Nephron progenitor cell (in vitro differentiated cells): ENCODE measurements around the gene FUBP3.

Source experiments
- DNase-seq: peaks from one replicate; pipeline ENCODE4 v3.0.0; 2021
- H3K27ac Mint-ChIP-seq: 2 replicates; pipeline ENCODE4 v1.8.0; 2021; ENCODE audit warnings: mild to moderate bottlenecking, moderate library complexity, mixed read lengths
- H3K27me3 Mint-ChIP-seq: 2 replicates; pipeline ENCODE4 v1.8.0; 2021; ENCODE audit warnings: mild to moderate bottlenecking, low read depth, mixed read lengths; ENCODE audit not compliant: poor library complexity
- H3K36me3 Mint-ChIP-seq: 2 replicates; pipeline ENCODE4 v1.8.0; 2021; ENCODE audit warnings: low read depth, mixed read lengths
- H3K4me1 Mint-ChIP-seq: 2 replicates; pipeline ENCODE4 v1.8.0; 2021; ENCODE audit warnings: mixed read lengths
- H3K4me3 Mint-ChIP-seq: 2 replicates; pipeline ENCODE4 v1.8.0; 2021; ENCODE audit warnings: mild to moderate bottlenecking, moderate library complexity, mixed read lengths
- H3K9me3 Mint-ChIP-seq: 2 replicates; pipeline ENCODE4 v1.8.0; 2021; ENCODE audit warnings: mild to moderate bottlenecking, moderate library complexity, mixed read lengths
- TF ChIP-seq, protein P1 (sequence below): fragments of 200-600 bp; sonication (generic); IDR thresholded peaks from 2 replicates; pipeline ENCODE4 v1.5.0; 2021; ENCODE audit warnings: antibody characterized with exemption

The FUBP3 gene

DNA sequence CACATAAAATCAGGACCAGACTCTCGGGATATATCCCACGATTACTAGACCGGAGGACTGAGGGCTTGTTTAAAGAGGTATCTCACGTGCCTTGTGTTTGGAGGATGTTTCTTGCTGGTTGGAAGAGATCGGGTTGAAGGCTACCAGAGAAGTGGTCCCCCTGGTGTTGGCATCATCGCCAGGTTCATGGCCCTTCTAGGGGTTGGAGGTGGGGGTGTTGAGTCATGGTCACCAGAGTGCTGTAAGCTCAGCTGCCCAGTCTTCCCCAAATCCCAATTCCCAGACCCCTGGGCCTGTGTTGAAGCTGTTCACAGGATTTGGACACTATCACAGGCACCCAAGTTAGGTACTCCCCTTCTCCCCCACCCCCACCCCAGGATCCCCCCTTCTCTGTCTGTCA, 55.9 kb downstream of the FUBP3 start:
- Mint-ChIP-seq H3K36me3 (peaks cover 52% of the 10 kb centered on the region), H3K27ac (no peak overlapping the region)

DNA sequence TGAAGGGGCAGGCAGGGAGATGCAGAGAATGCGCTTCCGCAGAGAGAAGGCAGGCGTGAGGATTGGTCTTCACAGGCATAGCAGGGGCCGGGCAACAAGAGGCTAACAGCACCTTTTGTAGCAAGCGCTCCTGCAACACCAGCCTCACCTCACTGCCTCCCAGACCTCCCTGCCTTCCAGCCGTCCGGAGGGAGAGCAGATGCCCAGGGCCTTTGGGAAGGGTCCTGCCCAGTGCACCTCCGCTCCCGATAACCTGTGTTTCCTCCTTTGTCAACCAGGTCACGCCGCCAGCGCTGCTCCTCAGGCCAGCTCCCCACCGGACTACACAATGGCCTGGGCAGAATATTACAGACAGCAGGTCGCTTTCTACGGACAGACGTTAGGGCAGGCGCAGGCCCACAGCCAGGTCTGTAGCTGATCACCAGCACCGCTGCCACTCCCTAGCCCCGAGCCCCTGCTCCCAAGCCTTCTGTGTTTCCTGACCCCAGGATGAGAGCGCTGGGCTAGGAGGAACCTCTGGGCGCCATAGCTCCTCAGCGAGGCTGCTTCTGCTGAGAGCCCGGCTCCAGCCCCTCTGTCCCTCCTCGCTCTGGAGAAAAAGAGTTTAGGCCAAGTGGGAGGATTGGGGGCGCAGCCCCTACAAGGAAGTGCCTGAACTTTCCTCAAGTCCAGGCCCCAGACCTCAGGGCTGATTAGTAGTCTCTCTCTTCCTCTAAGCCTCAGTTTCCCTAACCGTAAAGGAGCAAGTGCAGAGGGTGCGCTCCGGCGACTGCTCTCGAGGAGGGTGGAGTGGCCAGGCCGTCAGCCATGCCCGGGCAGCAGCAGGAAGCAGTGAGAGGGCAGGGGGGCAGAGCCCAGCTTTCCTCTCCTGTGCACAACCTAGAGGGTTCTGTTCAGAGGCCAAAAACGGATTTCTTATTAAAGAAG, 56.6 kb downstream of the FUBP3 start:
- H3K4me1 Mint-ChIP-seq = peaks cover 28% of the 10 kb centered on the region
- no peak overlapping the region for H3K27ac Mint-ChIP-seq
- TF ChIP-seq, protein P1, sequence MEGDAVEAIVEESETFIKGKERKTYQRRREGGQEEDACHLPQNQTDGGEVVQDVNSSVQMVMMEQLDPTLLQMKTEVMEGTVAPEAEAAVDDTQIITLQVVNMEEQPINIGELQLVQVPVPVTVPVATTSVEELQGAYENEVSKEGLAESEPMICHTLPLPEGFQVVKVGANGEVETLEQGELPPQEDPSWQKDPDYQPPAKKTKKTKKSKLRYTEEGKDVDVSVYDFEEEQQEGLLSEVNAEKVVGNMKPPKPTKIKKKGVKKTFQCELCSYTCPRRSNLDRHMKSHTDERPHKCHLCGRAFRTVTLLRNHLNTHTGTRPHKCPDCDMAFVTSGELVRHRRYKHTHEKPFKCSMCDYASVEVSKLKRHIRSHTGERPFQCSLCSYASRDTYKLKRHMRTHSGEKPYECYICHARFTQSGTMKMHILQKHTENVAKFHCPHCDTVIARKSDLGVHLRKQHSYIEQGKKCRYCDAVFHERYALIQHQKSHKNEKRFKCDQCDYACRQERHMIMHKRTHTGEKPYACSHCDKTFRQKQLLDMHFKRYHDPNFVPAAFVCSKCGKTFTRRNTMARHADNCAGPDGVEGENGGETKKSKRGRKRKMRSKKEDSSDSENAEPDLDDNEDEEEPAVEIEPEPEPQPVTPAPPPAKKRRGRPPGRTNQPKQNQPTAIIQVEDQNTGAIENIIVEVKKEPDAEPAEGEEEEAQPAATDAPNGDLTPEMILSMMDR = no peak
- H3K27me3 Mint-ChIP-seq = peaks cover 13% of the 10 kb centered on the region
- no peak overlapping the region for H3K4me3 Mint-ChIP-seq
- H3K36me3 Mint-ChIP-seq = peaks cover 49% of the 10 kb centered on the region
- no peak for DNase-seq
- no peaks in the 10 kb centered on the region for H3K9me3 Mint-ChIP-seq

More for the DNA sequence above, 55.9 kb downstream of the FUBP3 start:
- DNase-seq = no peak
- H3K27me3 Mint-ChIP-seq = peaks cover 9% of the 10 kb centered on the region
- peaks cover 24% of the 10 kb centered on the region for H3K4me1 Mint-ChIP-seq
- H3K4me3 Mint-ChIP-seq = no peak overlapping the region
- no peaks in the 10 kb centered on the region for H3K9me3 Mint-ChIP-seq
- TF ChIP-seq, protein P1 = no peak

DNA sequence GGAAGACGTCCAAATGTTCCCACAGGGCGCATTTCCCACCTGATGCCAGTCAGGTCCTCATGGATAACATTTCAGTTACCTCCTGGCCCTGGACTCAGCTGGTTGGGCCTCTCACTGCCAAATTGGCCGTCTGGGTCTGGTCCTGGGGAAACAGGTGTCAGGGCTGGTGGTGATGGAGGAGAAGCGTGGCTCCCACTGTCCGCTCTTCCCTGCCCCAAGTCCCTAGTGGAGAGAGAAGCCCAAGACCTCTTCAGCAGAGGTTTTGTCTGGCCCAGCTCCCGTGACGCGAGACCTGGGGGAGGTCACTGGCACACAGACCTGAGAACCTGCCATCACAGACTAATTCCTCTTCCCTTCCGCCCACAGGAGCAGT, 57.3 kb downstream of the FUBP3 start:
- TF ChIP-seq, protein P1 = no peak
- peaks cover 30% of the 10 kb centered on the region for H3K4me1 Mint-ChIP-seq
- H3K9me3 Mint-ChIP-seq = no peaks in the 10 kb centered on the region
- H3K27ac Mint-ChIP-seq = peak overlapping the region; percentile 68
- DNase-seq = no peak
- no peak overlapping the region for H3K4me3 Mint-ChIP-seq
- peaks cover 47% of the 10 kb centered on the region for H3K36me3 Mint-ChIP-seq
- peaks cover 15% of the 10 kb centered on the region for H3K27me3 Mint-ChIP-seq

DNA sequence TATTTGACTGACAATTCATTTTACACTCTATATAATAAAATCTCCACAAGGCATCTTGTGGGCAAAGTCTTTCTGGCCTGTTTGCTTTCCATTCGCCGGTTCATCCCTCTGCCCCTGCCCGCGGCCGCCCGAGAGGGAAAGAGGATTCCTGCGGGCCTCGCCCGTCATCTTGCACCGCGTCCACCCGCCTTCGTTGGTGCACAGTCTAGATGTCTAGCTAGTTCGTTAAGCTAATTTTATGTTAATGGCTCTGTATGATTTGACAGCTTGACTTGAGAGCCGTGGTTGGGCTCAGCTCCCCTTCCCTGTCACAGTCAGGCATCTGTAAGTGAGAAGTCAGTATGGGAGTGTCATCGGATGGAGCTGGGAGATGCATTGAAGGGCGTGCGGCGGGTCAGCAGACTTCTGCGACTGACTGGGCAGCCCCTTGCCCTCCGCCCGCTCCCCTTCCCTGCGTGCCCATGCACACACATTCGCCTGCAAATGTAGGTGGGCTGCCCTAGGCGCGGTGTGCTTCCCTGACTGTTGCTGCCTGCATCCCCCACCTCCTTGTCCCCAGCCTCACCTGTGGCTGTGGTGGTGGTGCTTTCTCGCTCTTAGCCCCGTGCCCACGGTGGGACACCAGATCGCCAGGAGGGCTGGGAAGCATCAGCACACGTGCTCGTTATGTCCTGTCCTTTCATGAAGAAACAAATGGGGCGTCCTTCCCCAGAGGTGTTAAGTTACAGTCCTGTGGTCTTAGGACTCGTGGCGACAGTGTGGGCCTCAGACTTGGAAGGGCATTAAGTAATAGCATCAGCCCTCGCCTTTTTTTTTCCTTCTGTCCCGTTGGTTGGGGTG, 59.1 kb downstream of the FUBP3 start:
- peaks cover 30% of the 10 kb centered on the region for H3K4me1 Mint-ChIP-seq
- peak overlapping the region; percentile 52 for H3K27ac Mint-ChIP-seq
- peak overlapping the region; percentile 3 for H3K4me3 Mint-ChIP-seq
- H3K27me3 Mint-ChIP-seq = peaks cover 19% of the 10 kb centered on the region
- TF ChIP-seq, protein P1 = no peak
- DNase-seq = no peak
- peaks cover 35% of the 10 kb centered on the region for H3K36me3 Mint-ChIP-seq
- H3K9me3 Mint-ChIP-seq = no peaks in the 10 kb centered on the region

DNA sequence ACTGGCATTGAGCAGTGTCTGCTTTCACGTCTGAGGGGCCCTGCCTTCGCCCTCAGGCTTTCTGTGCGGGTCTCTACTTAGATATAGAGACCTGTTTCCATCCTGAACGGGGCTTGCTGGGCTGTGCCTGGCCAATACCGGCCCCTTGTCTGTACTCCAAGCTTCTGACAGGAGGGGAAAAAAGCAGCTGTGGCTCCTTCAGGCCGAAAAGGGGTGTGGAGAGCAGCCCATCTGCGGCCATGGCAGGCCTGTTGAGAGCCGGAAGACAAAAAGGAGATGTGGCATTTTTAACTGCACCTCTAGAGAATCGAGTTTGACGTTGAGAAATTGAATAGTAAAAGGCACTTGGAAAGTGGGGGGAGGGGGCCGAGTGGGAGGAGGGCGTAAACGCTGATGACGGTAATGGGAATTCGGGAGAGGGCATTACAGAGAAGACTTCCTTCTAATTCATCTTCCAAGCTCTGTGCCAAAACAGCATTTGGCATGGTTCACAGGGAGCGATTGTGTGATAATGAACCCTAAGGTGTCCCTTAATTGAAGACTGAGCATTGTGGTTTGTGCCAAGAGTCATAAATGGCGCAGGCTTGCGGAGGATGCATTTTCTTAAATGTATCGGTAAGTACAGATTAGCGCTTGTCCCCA, 59.9 kb downstream of the FUBP3 start:
- peaks cover 30% of the 10 kb centered on the region for H3K4me1 Mint-ChIP-seq
- H3K9me3 Mint-ChIP-seq = no peaks in the 10 kb centered on the region
- H3K27ac Mint-ChIP-seq = peak overlapping the region; percentile 38
- H3K36me3 Mint-ChIP-seq = peaks cover 35% of the 10 kb centered on the region
- peak; percentile 20 for DNase-seq
- peak overlapping the region; percentile 14 for H3K4me3 Mint-ChIP-seq
- peaks cover 19% of the 10 kb centered on the region for H3K27me3 Mint-ChIP-seq
- TF ChIP-seq, protein P1 = no peak
